Measurements from ENCODE around the gene IQSEC1.

The IQSEC1 gene

GRCh38 chr3:12907296-12907695 is 165.9 kb downstream of the IQSEC1 start:
- DNase-seq (ENCODE audit: low spot score), result no peak

GRCh38 chr3:12906916-12907290 is 166.3 kb downstream of the IQSEC1 start:
- no peak for DNase-seq (ENCODE audit: low spot score)

- DNase-seq (ENCODE audit: low spot score), result no peak
These were observed 166.9 kb downstream of the IQSEC1 start for GRCh38 chr3:12906141-12906915.

GRCh38 chr3:12905316-12906071 is 167.7 kb downstream of the IQSEC1 start:
- DNase-seq (ENCODE audit: low spot score), result no peak

- no peak for DNase-seq (ENCODE audit: low spot score)
These were observed 168.3 kb downstream of the IQSEC1 start for GRCh38 chr3:12904951-12905315.

GRCh38 chr3:12903881-12904280 is 169.3 kb downstream of the IQSEC1 start:
- no peak for DNase-seq (ENCODE audit: low spot score)

- no peak for DNase-seq (ENCODE audit: low spot score)
These were observed 170.0 kb downstream of the IQSEC1 start for GRCh38 chr3:12903000-12903800.

DNA sequence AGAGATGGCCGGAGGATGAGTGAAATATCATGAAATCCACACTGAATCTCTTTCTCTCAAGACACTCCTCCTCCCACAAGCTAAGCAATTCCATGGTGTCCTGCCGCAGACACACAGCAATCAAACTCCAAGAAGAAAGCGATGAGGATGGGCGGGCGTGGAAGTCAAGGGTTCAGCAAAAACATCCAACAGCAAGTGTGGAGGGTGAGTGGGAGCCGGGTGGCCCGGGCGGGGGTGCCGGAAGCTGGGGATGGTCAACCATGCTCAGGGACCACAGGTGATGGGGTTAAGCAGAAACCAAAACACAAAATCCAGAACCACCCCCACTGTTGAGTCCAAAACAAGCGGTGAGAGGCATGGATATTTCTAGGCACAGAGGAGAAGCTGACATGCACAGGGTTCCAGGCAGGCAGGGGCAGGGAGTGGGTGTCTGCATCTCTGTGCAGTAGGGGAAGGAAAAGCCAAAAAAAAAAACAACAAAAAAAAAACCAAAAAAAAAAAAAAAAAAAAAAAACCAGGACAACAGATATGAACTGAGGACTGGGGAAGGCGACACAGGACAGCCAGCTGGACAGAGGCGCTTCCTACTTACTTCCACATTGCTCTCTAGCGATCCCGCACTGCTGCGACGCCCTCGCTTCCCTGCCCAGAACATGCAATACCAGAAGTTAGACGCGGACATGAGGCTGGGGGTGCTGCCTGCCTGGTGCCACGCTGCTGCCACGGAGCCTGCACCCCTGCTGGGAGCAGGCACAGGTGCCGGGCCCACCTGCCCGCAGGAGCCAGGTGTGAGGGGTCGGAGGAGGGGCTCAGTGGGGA is 170.8 kb downstream of the IQSEC1 start:
- no peak for DNase-seq (ENCODE audit: low spot score)

- no peak for DNase-seq (ENCODE audit: low spot score)
These were observed 171.6 kb downstream of the IQSEC1 start for GRCh38 chr3:12901623-12902045.

DNA sequence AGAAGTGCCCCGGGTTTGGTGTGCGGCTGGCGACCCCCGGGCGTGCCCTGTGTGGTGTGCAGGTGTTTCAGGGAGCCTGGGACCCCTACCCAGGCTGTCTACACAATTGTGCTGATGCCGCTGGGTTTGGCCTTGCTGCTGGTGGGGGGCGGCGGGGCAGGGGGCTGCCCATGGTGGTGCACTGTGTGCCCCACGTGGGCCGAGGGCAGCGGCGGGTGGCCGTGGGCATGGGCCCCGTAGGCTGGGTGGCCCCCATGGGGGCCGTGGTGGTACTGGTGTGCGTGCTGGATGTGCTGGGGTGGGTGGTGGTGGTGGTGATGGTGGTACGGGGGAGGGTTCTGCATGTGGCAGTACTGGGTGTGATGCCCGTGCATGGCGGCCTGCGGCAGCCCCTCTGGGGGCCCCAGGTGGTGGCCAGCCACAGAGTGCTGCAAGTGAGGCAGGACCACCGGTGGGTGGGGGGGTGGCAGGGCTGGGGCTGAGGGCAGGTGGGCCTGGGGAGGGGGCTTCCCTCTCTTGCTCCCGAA is 172.3 kb downstream of the IQSEC1 start:
- DNase-seq (ENCODE audit: low spot score), result no peak

- DNase-seq (ENCODE audit: low spot score), result no peak
These were observed 174.1 kb downstream of the IQSEC1 start for GRCh38 chr3:12898965-12899755.

DNA sequence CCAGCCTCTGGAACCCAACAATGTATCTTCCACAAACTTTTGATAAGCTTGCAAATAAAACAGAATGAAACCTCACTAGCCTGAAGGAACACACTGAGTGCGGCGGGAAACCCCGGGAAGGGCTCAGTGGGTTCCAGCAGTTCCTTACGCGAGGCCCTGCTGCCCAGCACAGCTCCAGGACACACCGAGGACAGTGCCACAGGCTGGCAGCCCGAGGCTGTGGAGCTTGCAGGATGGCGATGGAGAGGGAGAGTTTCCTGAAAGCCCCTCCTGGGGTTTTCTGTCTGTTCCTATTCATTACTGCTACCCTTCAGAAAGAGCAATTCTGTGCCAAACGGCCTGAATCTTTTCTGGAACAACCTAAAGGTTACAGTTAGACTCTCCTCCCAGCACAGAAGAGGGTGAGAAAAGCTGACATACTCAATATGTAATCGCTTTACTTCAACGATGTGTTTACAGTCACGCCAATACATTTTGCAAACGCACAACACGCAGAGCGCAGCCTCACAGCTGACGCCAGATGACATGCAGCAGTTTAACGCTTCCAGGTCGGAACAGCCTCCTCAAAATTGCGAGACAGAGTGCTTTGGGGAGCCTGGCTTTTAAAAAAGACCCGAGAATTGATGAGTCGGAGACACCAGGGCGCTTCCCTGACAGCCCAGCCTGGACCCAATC is 174.8 kb downstream of the IQSEC1 start:
- DNase-seq (ENCODE audit: low spot score), result no peak

DNA sequence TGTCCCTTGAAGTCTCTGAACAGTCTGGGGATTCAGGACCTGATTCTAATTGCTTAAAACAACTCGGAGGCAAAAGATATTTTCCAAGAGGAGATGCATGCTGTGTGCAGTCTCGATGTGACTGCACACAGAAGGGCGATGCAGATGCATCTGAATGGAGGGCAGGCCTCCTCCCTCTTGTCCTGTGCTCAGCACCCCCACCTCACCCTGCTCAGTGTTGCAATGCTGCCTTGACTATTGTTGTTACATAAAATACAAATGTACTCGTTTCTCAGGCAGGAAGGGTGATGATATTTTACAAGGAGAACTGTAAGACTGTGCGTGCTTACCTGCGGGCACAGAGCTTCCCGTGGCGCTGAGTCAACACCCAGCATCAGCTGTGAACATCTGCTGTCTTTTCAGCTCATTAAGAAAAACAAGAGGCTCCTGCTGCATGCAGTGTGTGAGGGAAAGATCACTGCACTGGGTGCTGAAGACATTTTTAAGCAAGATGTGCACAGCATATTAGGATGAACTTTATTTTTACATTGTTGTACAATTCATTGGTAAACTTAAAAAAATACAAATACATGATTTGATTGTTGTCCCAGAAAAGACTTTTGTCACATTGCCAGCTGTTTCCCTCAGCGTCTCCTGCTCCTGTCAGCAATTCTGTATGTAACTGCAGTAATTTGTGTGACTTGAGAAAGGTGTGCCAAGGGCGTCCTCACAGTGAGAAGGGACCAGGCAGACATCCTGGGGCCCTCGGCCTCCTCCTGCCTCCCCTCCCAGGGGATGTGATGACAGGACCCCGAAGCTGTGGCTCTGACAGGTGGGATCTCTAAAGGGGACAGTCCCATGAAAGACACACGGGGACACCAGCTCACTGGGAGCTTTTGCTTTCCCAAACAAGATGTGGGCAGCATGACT is 175.6 kb downstream of the IQSEC1 start:
- DNase-seq (ENCODE audit: low spot score), result no peak

DNA sequence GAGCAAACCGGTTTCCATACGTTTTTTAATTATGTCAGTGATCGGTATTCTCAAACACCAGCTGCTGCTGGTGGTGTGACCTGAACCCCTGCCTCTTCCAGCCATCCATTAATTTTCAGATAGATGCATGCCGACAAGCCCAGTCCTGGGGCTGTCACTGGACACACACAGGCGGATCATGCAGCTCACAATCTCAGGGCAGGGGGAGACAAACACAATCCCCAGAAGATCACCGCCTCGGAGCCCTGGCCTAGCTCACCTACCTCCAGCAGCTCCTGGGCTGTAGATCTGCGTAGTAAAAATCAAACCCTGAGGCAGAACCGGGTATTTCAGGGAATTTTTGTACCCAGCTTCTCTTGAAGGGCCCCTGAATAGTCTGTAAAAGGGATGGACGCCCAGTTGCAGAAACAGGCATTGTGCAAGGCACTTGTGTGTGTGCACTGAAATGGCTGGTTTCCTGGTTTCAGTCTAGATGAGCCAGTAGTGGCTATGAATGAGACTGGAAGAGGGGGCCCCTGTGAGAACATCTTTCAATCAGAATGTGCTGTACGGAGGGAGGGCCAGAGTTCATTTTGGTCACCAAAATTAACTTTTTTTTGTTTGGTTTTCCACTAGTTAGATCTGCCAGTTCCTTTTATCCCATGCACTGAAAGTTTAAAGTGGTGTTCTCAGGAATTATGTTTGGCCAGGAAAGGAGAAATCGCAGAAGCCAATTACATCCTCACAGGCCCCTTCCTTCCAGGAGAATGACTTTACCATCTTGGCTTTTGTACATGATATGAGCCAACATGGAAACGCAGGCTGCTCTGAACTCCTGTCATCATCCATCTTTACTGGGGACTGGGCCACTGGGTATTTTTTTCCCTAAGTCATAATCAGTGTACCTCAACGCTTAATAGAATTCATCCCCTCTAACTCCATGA is 176.9 kb downstream of the IQSEC1 start:
- no peak for DNase-seq (ENCODE audit: low spot score)

DNA sequence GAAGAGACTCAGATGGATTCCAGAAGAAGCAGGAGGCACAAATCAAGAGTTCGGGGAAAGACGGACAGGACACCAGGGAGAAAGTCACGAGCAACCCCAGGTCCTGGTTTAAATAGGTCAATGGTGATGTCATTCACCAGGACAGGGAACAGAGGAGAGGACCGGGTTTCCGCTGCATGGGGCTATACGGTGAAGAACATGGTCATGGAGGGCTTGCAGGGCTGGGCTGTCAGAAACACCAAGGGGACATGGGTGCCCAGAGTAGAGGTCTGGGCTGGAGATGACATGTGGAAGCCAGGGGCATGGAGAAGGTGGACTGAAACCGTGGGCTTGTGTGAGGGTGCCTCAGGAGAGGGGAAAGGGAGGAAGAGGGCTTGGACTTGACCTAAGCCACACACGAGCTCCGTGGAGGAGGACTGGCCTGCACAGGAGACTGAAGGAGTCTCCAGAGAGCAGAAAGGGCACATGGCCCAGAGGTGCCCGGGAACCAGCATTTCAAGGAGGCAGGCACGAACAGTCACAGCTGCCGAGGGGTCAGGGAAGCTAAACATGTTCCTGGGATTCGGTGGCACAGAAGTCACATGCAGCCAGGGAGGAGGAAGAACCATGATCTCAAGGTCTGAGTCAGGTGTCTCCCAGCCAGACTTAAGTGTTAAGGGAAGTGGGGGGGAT is 177.7 kb downstream of the IQSEC1 start:
- DNase-seq (ENCODE audit: low spot score), result no peak

- no peak for DNase-seq (ENCODE audit: low spot score)
These were observed 178.6 kb downstream of the IQSEC1 start for GRCh38 chr3:12894629-12895028.

DNA sequence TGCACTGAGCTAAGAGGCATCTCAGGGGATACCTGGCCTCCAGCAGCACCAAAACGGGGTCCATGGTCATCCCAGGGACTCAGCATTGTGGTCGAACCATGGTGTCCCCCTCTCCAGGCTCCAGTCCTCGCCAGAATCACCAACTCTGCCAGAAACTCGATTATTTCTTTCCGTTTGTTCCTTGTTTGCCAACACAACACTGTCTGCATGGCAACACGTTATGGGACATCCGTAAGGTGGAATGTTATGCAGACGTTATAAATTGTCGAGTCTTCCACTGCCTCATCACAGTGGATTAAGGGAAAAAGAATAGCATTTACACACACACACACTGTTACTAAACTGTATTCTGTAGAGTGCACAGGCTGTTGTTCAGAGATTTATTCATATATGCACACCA is 179.4 kb downstream of the IQSEC1 start:
- DNase-seq (ENCODE audit: low spot score), result no peak
